ENCODE results near the gene RRP7A.
"Not testable (repeated sequence)": the region's sequence is repeated elsewhere in the genome, so short reads cannot be mapped to it uniquely, and the experiment has no call there.

Gene RRP7A

GRCh38 chr22:42560781-42561180 lies 41.2 kb upstream of the RRP7A start:
- DNase-seq (ENCODE audit: low read depth) = peak; percentile 23
- TF ChIP-seq CTCF (conservative IDR thresholded peaks at IDR 0.05; ENCODE audit: control insufficient read depth, insufficient read depth, low read depth, low read length) = peak; percentile 45
- no peak overlapping the region for H3K4me3 ChIP-seq (ENCODE audit: control insufficient read depth, low read depth, low read length)

GRCh38 chr22:42560381-42560780 lies 40.8 kb upstream of the RRP7A start:
- no peak overlapping the region for H3K4me3 ChIP-seq (ENCODE audit: control insufficient read depth, low read depth, low read length)
- no peak for DNase-seq (ENCODE audit: low read depth)
- no peak for TF ChIP-seq CTCF (conservative IDR thresholded peaks at IDR 0.05; ENCODE audit: control insufficient read depth, insufficient read depth, low read depth, low read length)

- TF ChIP-seq CTCF (conservative IDR thresholded peaks at IDR 0.05; ENCODE audit: control insufficient read depth, insufficient read depth, low read depth, low read length) = no peak
- DNase-seq (ENCODE audit: low read depth) = peak; percentile 71
- peak within 1 kb of the TSS; percentile 74 for H3K4me3 ChIP-seq (ENCODE audit: control insufficient read depth, low read depth, low read length)
Observed at GRCh38 chr22:42553475-42554361, 34.1 kb upstream of the RRP7A start, which contains the start of gene SERHL2. SERHL2 (plus strand) TSS chr22:42553956; CDS start chr22:42554021, 65 bp downstream.

- H3K4me3 ChIP-seq (ENCODE audit: control insufficient read depth, low read depth, low read length); DNase-seq (ENCODE audit: low read depth): not testable (repeated sequence)
Observed at GRCh38 chr22:42552294-42552647, 32.7 kb upstream of the RRP7A start.

GRCh38 chr22:42549331-42550060 lies 29.9 kb upstream of the RRP7A start:
- no peak for DNase-seq (ENCODE audit: low read depth)
- TF ChIP-seq CTCF (conservative IDR thresholded peaks at IDR 0.05; ENCODE audit: control insufficient read depth, insufficient read depth, low read depth, low read length) = no peak
- H3K4me3 ChIP-seq (ENCODE audit: control insufficient read depth, low read depth, low read length) = no peak overlapping the region

- TF ChIP-seq CTCF (conservative IDR thresholded peaks at IDR 0.05; ENCODE audit: control insufficient read depth, insufficient read depth, low read depth, low read length) = no peak
- H3K4me3 ChIP-seq (ENCODE audit: control insufficient read depth, low read depth, low read length) = no peak overlapping the region
- no peak for DNase-seq (ENCODE audit: low read depth)
Observed at GRCh38 chr22:42548597-42549330, 29.2 kb upstream of the RRP7A start.

- H3K4me3 ChIP-seq (ENCODE audit: control insufficient read depth, low read depth, low read length); DNase-seq (ENCODE audit: low read depth): not testable (repeated sequence)
Observed at GRCh38 chr22:42548126-42548525, 28.5 kb upstream of the RRP7A start.
